ENCODE data around the gene RSBN1.

The RSBN1 gene

DNA sequence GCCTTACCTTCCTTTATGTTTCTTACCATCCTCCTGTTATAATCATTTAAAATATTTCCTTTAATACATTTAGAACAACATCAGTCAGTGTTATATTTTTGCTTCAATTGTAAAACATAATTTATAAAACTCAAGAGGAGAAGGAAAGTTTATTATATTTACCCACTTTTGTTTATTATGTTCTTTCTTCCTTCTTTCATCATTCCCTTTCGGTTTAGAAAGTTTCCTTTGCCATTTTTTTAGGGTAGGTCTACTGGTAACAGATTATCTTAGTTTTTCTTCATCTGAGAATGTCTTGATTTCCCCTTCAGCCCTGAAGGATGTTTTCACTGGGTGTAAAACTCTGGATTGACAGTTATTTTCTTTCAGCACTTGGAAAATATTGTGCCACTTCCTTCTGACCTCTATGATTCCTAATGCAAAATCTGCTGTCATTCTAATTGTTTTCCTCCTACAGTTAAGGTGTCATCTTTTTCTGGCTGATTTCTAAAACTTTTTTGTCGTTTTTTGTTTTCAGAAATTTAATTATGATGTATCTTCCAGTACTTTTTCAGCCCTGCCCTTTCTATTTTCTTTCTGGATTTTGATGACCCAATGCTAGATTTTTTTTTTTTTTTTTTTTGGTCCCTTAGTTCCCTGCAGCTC lies 34.2 kb upstream of the RSBN1 start:
- no peak overlapping the region for H3K4me3 ChIP-seq (replicated peaks; ENCODE audit: low read depth, low read length)
- DNase-seq (ENCODE audit: extremely low read depth, low read depth): no peak
- TF ChIP-seq, protein P1, sequence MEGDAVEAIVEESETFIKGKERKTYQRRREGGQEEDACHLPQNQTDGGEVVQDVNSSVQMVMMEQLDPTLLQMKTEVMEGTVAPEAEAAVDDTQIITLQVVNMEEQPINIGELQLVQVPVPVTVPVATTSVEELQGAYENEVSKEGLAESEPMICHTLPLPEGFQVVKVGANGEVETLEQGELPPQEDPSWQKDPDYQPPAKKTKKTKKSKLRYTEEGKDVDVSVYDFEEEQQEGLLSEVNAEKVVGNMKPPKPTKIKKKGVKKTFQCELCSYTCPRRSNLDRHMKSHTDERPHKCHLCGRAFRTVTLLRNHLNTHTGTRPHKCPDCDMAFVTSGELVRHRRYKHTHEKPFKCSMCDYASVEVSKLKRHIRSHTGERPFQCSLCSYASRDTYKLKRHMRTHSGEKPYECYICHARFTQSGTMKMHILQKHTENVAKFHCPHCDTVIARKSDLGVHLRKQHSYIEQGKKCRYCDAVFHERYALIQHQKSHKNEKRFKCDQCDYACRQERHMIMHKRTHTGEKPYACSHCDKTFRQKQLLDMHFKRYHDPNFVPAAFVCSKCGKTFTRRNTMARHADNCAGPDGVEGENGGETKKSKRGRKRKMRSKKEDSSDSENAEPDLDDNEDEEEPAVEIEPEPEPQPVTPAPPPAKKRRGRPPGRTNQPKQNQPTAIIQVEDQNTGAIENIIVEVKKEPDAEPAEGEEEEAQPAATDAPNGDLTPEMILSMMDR (IDR thresholded peaks at IDR 0.05; ENCODE audit: low read depth, low read length, missing control alignments): no peak

DNA sequence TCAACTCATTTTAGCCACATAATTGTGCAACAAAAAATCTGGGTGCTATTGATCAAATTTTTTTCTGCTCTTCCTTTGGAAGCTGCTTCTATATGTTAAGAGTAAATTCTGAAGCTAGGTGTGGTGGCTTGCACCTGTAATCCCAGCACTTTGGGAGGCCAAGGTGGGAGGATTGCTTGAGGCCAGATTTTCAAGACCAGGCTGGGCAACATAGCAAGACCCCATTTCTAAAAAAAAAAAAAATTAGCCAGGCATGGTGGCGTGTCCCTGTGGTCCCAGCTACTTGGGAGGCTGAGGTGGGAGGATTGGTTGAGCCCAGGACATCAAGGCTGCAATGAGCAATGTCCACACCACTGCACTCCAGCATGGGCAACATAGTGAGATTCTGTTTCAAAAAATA lies 24.3 kb upstream of the RSBN1 start:
- no peak for DNase-seq (ENCODE audit: extremely low read depth, low read depth)
- no peak overlapping the region for H3K4me3 ChIP-seq (replicated peaks; ENCODE audit: low read depth, low read length)
- TF ChIP-seq, protein P1 (IDR thresholded peaks at IDR 0.05; ENCODE audit: low read depth, low read length, missing control alignments): no peak

DNA sequence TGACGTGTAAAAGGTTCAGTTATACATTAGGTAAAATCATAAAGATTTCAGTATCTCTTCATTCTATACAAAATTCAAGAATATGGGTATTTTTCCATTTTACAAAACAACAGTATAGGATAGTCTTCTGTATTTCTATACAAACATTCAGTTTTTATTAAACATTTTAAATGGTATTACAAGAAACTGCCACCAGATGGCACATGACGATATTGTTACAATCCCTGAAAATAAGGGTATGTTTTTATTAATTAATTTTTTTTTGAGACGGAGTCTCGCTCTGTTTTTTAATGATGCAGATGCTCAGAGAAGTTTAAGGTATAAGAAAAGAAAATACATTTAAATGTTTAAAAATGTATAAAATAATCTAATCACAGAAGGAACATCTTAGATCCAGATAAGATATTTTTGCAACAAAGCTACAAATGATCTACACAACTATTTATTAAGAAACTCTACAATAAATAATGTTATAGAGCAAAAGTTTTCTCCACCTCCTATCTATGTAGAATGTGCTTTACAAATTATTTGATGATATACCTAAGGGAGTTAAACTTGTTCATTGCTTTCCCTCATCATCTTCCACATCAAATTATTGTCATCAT lies 23.5 kb upstream of the RSBN1 start:
- no peak for DNase-seq (ENCODE audit: extremely low read depth, low read depth)
- H3K4me3 ChIP-seq (replicated peaks; ENCODE audit: low read depth, low read length): no peak overlapping the region
- TF ChIP-seq, protein P1 (IDR thresholded peaks at IDR 0.05; ENCODE audit: low read depth, low read length, missing control alignments): peak; percentile 8

DNA sequence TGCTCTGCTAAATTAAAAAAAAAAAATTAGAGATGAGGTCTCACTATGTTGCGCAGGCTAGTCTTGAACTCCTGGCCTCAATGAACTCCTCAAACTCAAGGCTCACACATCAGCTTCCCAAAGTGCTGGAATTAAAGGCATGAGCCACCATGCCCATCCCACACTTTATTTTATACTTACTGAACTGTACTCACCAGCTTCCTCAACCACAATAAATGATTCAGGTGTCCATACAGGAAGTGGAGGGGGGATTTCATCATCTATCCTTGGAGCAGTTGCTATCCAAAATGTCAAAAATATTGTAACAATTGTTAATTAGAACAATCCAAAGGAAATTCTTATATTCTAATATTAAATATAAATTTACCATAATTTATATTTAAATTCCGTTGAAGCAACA lies 22.4 kb upstream of the RSBN1 start:
- no peak for DNase-seq (ENCODE audit: extremely low read depth, low read depth)
- no peak overlapping the region for H3K4me3 ChIP-seq (replicated peaks; ENCODE audit: low read depth, low read length)
- TF ChIP-seq, protein P1 (IDR thresholded peaks at IDR 0.05; ENCODE audit: low read depth, low read length, missing control alignments): no peak

DNA sequence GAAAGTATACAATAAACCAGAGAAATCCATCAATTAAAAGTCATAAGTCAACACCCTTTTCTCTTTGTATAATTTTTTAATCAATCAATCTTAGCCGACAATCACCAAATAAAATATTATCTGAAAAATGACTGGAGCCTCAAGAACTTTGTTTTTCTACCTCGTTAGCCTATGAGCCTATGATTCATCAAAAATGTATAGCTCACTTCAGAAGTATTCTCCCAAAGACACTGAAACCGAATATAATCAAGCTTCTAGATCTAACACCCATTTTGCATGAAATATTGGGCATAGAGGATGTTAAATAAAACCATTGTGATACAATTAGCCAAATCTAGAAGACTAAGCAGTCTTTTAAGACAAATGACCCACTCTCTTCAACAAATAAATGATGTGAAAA lies 17.8 kb upstream of the RSBN1 start:
- DNase-seq (ENCODE audit: extremely low read depth, low read depth): no peak
- TF ChIP-seq, protein P1 (IDR thresholded peaks at IDR 0.05; ENCODE audit: low read depth, low read length, missing control alignments): no peak

DNA sequence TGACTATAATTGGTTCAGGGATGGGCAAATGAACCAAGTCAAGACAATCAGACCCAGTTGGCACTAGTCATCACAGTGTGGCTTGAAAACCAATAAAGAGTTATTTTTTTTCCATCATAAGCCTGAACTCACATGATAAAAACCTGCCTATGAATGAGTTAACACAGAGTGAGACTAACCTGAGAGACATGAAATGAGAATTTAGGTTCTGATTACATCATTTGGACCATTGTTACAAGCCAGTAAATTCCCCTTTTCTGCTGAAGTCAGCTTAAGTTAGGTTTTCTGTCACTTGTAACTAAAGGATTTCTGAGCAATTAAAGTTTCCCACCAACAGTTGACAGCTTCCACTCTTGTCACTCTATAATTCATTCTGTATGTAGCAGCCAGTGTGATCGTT lies 9.6 kb upstream of the RSBN1 start:
- no peak overlapping the region for H3K4me3 ChIP-seq (replicated peaks; ENCODE audit: low read depth, low read length)
- no peak for DNase-seq (ENCODE audit: extremely low read depth, low read depth)
- TF ChIP-seq, protein P1 (IDR thresholded peaks at IDR 0.05; ENCODE audit: low read depth, low read length, missing control alignments): no peak

More for the DNA sequence above, 17.8 kb upstream of the RSBN1 start:
- no peak overlapping the region for H3K4me3 ChIP-seq (replicated peaks; ENCODE audit: low read depth, low read length)
